C4-2B (cell line): ENCODE measurements around the gene TBXA2R.

ENCODE experiments used
- ZFX ChIP-seq: fragments of 450-650 bp; IDR thresholded peaks from 2 replicates; pipeline ENCODE4 v1.6.1; 2017
- TF ChIP-seq, protein P1 (sequence below): fragments of 450-650 bp; conservative IDR thresholded peaks from 2 replicates; pipeline ENCODE4 v1.5.1; 2017; ENCODE audit warnings: mild to moderate bottlenecking

- TF ChIP-seq, protein P1, sequence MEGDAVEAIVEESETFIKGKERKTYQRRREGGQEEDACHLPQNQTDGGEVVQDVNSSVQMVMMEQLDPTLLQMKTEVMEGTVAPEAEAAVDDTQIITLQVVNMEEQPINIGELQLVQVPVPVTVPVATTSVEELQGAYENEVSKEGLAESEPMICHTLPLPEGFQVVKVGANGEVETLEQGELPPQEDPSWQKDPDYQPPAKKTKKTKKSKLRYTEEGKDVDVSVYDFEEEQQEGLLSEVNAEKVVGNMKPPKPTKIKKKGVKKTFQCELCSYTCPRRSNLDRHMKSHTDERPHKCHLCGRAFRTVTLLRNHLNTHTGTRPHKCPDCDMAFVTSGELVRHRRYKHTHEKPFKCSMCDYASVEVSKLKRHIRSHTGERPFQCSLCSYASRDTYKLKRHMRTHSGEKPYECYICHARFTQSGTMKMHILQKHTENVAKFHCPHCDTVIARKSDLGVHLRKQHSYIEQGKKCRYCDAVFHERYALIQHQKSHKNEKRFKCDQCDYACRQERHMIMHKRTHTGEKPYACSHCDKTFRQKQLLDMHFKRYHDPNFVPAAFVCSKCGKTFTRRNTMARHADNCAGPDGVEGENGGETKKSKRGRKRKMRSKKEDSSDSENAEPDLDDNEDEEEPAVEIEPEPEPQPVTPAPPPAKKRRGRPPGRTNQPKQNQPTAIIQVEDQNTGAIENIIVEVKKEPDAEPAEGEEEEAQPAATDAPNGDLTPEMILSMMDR, result no peak; the same call in 1 of the 2 replicates
- TF ChIP-seq ZFX, result no peak
Measured at GRCh38 chr19:3586127-3586626, 20.5 kb downstream of the TBXA2R start.
